GM18517 (cell line): ENCODE data around the gene MBD3.

Experiments used
- ATAC-seq: cut with Tn5 transposase; IDR thresholded peaks from one replicate; pipeline ENCODE4 v1.9.1; 2021; ENCODE audit warnings: mild to moderate bottlenecking, moderate library complexity; ENCODE audit not compliant: unreplicated experiment

Gene MBD3

GRCh38 chr19:1574354-1575136 lies 18.1 kb downstream of the MBD3 start:
- no peak for ATAC-seq

- ATAC-seq: no peak
These were observed 19.9 kb downstream of the MBD3 start for GRCh38 chr19:1572795-1573194.

GRCh38 chr19:1571358-1571757 lies 21.3 kb downstream of the MBD3 start:
- no peak for ATAC-seq

GRCh38 chr19:1570836-1571235 lies 21.8 kb downstream of the MBD3 start:
- no peak for ATAC-seq

GRCh38 chr19:1569997-1570396 lies 22.7 kb downstream of the MBD3 start:
- ATAC-seq: no peak

GRCh38 chr19:1568320-1569019 lies 24.2 kb downstream of the MBD3 start, which contains the start of gene MEX3D:
MEX3D (minus strand) TSS chr19:1568325; CDS start chr19:1568058, 267 bp downstream.
- ATAC-seq: no peak

GRCh38 chr19:1567848-1568227 lies 24.8 kb downstream of the MBD3 start:
- no peak for ATAC-seq

- no peak for ATAC-seq
These were observed 25.4 kb downstream of the MBD3 start for GRCh38 chr19:1567116-1567847.

GRCh38 chr19:1566392-1567115 lies 26.1 kb downstream of the MBD3 start:
- no peak for ATAC-seq

GRCh38 chr19:1563251-1563650 lies 29.4 kb downstream of the MBD3 start:
- no peak for ATAC-seq

- no peak for ATAC-seq
These were observed 31.3 kb downstream of the MBD3 start for GRCh38 chr19:1561236-1561842.

- ATAC-seq: no peak
These were observed 32.3 kb downstream of the MBD3 start for GRCh38 chr19:1560286-1560882.

GRCh38 chr19:1558552-1558951 lies 34.1 kb downstream of the MBD3 start:
- ATAC-seq: no peak

- no peak for ATAC-seq
These were observed 36.1 kb downstream of the MBD3 start for GRCh38 chr19:1556390-1557070.

GRCh38 chr19:1555487-1556389 lies 36.9 kb downstream of the MBD3 start:
- no peak for ATAC-seq

GRCh38 chr19:1554968-1555367 lies 37.7 kb downstream of the MBD3 start:
- ATAC-seq: no peak

GRCh38 chr19:1553415-1553814 lies 39.2 kb downstream of the MBD3 start:
- ATAC-seq: no peak
